Testis (tissue), 2 donors: Measurements from ENCODE around the gene SPIN2A.
"Not testable (repeated sequence)": the region's sequence is repeated elsewhere in the genome, so short reads cannot be mapped to it uniquely, and the experiment has no call there.

Experiments used
- POLR2A ChIP-seq: fragments of 450-650 bp; IDR thresholded peaks from one replicate; pipeline ENCODE4 v1.6.1; 2017; ENCODE audit warnings: antibody characterized with exemption, mild to moderate bottlenecking, moderate library complexity
- TF ChIP-seq, protein P1 (sequence below), 3 experiments: fragments of 450-650 bp in 2 of 3; fragments of 200-600 bp in 1 of 3; sonication (generic) in 1 of 3; IDR thresholded peaks; one replicate each; pipeline ENCODE4 v1.5.1; 2016 to 2019; ENCODE audit warnings: antibody characterized with exemption in 3 of 3, mild to moderate bottlenecking in 2 of 3, moderate library complexity in 1 of 3

DNA sequence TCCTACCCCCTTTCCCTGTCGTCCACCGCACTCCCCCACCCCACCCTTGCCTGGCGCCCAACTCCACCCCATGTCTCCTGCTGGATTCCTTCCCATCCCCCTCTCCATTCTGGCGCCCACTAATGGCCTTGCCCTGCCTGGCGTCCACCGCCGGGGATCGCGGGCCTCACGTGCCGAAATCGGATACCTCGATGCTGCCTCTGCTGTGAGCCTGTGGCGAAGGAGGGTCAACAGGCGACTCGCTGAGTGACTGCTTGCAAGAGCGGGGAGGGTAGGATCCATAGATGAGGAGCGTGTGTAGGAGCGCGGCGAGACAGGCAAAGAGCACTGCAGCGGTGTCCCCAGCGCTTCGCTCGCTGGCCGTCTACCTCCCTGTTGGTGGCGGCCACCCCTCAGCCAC, at the start of gene SPIN2A:
- TF ChIP-seq, protein P1, sequence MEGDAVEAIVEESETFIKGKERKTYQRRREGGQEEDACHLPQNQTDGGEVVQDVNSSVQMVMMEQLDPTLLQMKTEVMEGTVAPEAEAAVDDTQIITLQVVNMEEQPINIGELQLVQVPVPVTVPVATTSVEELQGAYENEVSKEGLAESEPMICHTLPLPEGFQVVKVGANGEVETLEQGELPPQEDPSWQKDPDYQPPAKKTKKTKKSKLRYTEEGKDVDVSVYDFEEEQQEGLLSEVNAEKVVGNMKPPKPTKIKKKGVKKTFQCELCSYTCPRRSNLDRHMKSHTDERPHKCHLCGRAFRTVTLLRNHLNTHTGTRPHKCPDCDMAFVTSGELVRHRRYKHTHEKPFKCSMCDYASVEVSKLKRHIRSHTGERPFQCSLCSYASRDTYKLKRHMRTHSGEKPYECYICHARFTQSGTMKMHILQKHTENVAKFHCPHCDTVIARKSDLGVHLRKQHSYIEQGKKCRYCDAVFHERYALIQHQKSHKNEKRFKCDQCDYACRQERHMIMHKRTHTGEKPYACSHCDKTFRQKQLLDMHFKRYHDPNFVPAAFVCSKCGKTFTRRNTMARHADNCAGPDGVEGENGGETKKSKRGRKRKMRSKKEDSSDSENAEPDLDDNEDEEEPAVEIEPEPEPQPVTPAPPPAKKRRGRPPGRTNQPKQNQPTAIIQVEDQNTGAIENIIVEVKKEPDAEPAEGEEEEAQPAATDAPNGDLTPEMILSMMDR (IDR thresholded peaks at IDR 0.05), result not testable (repeated sequence)
- not testable (repeated sequence) for TF ChIP-seq POLR2A
